ENCODE results near the gene SPATA1.

GRCh38 chr1:84573967-84574842, 68.0 kb downstream of the SPATA1 start, which contains the start of gene CTBS:
- peak; percentile 27 for TF ChIP-seq SMC3 (conservative IDR thresholded peaks at IDR 0.05; ENCODE audit: poor library complexity)
- TF ChIP-seq CTCF (IDR thresholded peaks at IDR 0.05; ENCODE audit: poor library complexity, severe bottlenecking), result no peak
- TF ChIP-seq RAD21 (conservative IDR thresholded peaks at IDR 0.05), result peak; percentile 19
- peak; percentile 29 for TF ChIP-seq POLR2AphosphoS5 (IDR thresholded peaks at IDR 0.05)
- TF ChIP-seq REST (IDR thresholded peaks at IDR 0.05; ENCODE audit: borderline replicate concordance), result no peak
- no peak for TF ChIP-seq EP300 (conservative IDR thresholded peaks at IDR 0.05; ENCODE audit: poor library complexity, severe bottlenecking)
- TF ChIP-seq EZH2 (IDR thresholded peaks at IDR 0.05; ENCODE audit: borderline replicate concordance, insufficient read depth, low read length, poor library complexity, severe bottlenecking), result no peak
- TF ChIP-seq TAF1 (IDR thresholded peaks at IDR 0.05; ENCODE audit: low read depth), result no peak
- no peak for TF ChIP-seq MXI1 (conservative IDR thresholded peaks at IDR 0.05; ENCODE audit: poor library complexity, severe bottlenecking)

Data from neural cell (in vitro differentiated cells).